HepG2 (cell line): ENCODE measurements around the gene GPR143. TPM values are rescaled to one million over a fixed set of nuclear protein-coding genes. Genes with fewer than 3 reads are reported as not detected.

ENCODE experiments used
- ATAC-seq: fragments of 200-7000 bp; cut with Tn5 transposase; 3 replicates; pipeline ENCODE4 v1.9.1; 2020; ENCODE audit warnings: mild to moderate bottlenecking, moderate library complexity
- BruUV-seq: library from RNA; stranded (reverse); fragments of 400-500 nt; replicated peaks from 2 replicates; lab custom pipeline; 2021; lab: Mats Ljungman, UMichigan
- CTCF ChIA-PET: fragments of 300-600 bp; formaldehyde crosslinking; extraction: SDS; loops from one replicate; lab custom pipeline; 2021; ENCODE audit warnings: low total read pairs, inconsistent platforms, low intra/inter-chr PET ratio; lab: Yijun Ruan, JAX
- POLR2A ChIA-PET: fragments of 350-600 bp; sonication (Branson Sonifier 250); formaldehyde crosslinking; loops from one replicate; lab custom pipeline; 2020; ENCODE audit warnings: antibody characterized with exemption, inconsistent platforms; lab: Yijun Ruan, JAX
- DNase-seq: peaks from one replicate; pipeline ENCODE4 v3.0.0-alpha.2; 2015; ENCODE audit warnings: low spot score
- FAIRE-seq: peaks from 3 replicates; lab custom pipeline; 2011; peaks lifted over from hg19 to GRCh38; lab: Jason Lieb, UNC
- H2AFZ ChIP-seq: one replicate; pipeline ENCODE4 v1.6.1; 2011; ENCODE audit warnings: low read length, inconsistent platforms
- H3K27ac ChIP-seq: fragments of 300-600 bp; 3 replicates; pipeline ENCODE4 v1.8.0; 2011; ENCODE audit warnings: mixed run types, mild to moderate bottlenecking, mixed read lengths, low read length, inconsistent platforms; ENCODE audit not compliant: insufficient read depth; ENCODE audit errors: extremely low read length
- H3K27me3 ChIP-seq, 2 experiments: fragments of 200-600 bp in 1 of 2; 2 replicates in 1 of 2; 3 replicates in 1 of 2; pipeline versions ENCODE4 v1.6.0 to v1.8.0; 2011; ENCODE audit warnings: low read length in 2 of 2, mild to moderate bottlenecking in 2 of 2, moderate library complexity in 2 of 2, inconsistent platforms in 1 of 2; ENCODE audit not compliant: insufficient read depth in 2 of 2, control insufficient read depth in 1 of 2
- H3K36me3 ChIP-seq, 2 experiments: fragments of 200-600 bp in 1 of 2; replicated peaks in 1 of 2; 2 replicates in 1 of 2; 3 replicates in 1 of 2; pipeline versions ENCODE4 v1.5.1 to v1.8.0; 2011; ENCODE audit warnings: low read length in 2 of 2, inconsistent platforms in 1 of 2; ENCODE audit not compliant: insufficient read depth in 2 of 2, control insufficient read depth in 1 of 2
- H3K4me1 ChIP-seq: 2 replicates; pipeline ENCODE4 v1.5.1; 2012; ENCODE audit warnings: low read length, inconsistent platforms; ENCODE audit not compliant: insufficient read depth
- H3K4me2 ChIP-seq: 2 replicates; pipeline ENCODE4 v1.6.0; 2011; ENCODE audit warnings: low read depth, low read length, inconsistent platforms
- H3K4me3 ChIP-seq, 3 experiments: fragments of 200-600 bp in 1 of 3; sonication (generic), shearing (Covaris generic) in 1 of 3; replicated peaks in 1 of 3; 2 replicates each; pipeline ENCODE4 v1.5.1; 2011 to 2016; ENCODE audit warnings: low read length in 3 of 3, inconsistent platforms in 2 of 3, low read depth in 2 of 3, mild to moderate bottlenecking in 2 of 3, control low read depth in 1 of 3, mixed read lengths in 1 of 3; ENCODE audit not compliant: insufficient read depth in 1 of 3
- H3K79me2 ChIP-seq: one replicate; pipeline ENCODE4 v1.6.1; 2011; ENCODE audit warnings: low read length, inconsistent platforms; ENCODE audit not compliant: insufficient read depth
- H3K9ac ChIP-seq: 2 replicates; pipeline ENCODE4 v1.6.0; 2011; ENCODE audit warnings: mild to moderate bottlenecking, low read depth, low read length, inconsistent platforms; ENCODE audit not compliant: insufficient read depth
- H3K9me3 ChIP-seq: 2 replicates; pipeline ENCODE4 v1.5.1; 2012; ENCODE audit warnings: mild to moderate bottlenecking, low read length
- H4K20me1 ChIP-seq: 2 replicates; pipeline ENCODE4 v1.6.0; 2011; ENCODE audit warnings: inconsistent platforms, mild to moderate bottlenecking, low read length, moderate library complexity; ENCODE audit not compliant: insufficient read depth
- AGO2 ChIP-seq: fragments of 200-400 bp; formaldehyde crosslinking; optimal IDR thresholded peaks from 2 replicates; pipeline ENCODE3; 2017; ENCODE audit warnings: mild to moderate bottlenecking, low read depth, low read length, moderate library complexity
- HOXA9 ChIP-seq: sonication (generic); formaldehyde crosslinking; IDR thresholded peaks from 2 replicates; pipeline ENCODE4 v1.8.1; 2022; ENCODE audit warnings: missing genetic modification reagents, mild to moderate bottlenecking, moderate library complexity, borderline replicate concordance
- PHF8 ChIP-seq: sonication (generic); formaldehyde crosslinking; IDR thresholded peaks from 2 replicates; pipeline ENCODE4 v1.5.0; 2020; ENCODE audit warnings: missing genetic modification reagents
- RFXAP ChIP-seq: sonication (generic); formaldehyde crosslinking; IDR thresholded peaks from 2 replicates; pipeline ENCODE4 v1.4.0; 2020; ENCODE audit warnings: missing genetic modification reagents, borderline replicate concordance
- TFAP4 ChIP-seq: sonication (generic); IDR thresholded peaks from 2 replicates; pipeline ENCODE4 v1.6.1; 2016; ENCODE audit warnings: low read depth, borderline replicate concordance
- ZFP36L2 ChIP-seq: sonication (generic); formaldehyde crosslinking; IDR thresholded peaks from 2 replicates; pipeline ENCODE4 v1.4.0; 2020; ENCODE audit warnings: missing genetic modification reagents
- ZNF142 ChIP-seq: sonication (generic); formaldehyde crosslinking; IDR thresholded peaks from 2 replicates; pipeline ENCODE4 v1.4.0; 2020; ENCODE audit warnings: missing genetic modification reagents
- ZNF468 ChIP-seq: sonication (generic); formaldehyde crosslinking; IDR thresholded peaks from 2 replicates; pipeline ENCODE4 v1.8.0; 2022; ENCODE audit warnings: mild to moderate bottlenecking, moderate library complexity, missing genetic modification reagents
- ZNF772 ChIP-seq: sonication (generic); formaldehyde crosslinking; IDR thresholded peaks from 2 replicates; pipeline ENCODE4 v1.5.0; 2020; ENCODE audit warnings: mild to moderate bottlenecking, missing genetic modification reagents
- ZNF878 ChIP-seq: sonication (generic); formaldehyde crosslinking; IDR thresholded peaks from 2 replicates; pipeline ENCODE4 v1.8.1; 2023; ENCODE audit warnings: mild to moderate bottlenecking, missing genetic modification reagents, moderate library complexity
- WGBS: methylation state at CpG from one replicate; pipeline ENCODE4 v1.1.6; 2017; ENCODE audit warnings: low lambda C conversion rate; 5-methylcytosine and 5-hydroxymethylcytosine counted together
- in situ Hi-C: cut with HindIII; loops from 2 replicates; pipeline ENCODE4 v1.10.0; 2017; ENCODE audit warnings: low pct_unique_long_range_greater_than_20kb; ENCODE audit not compliant: extremely low pct_ligation_motif_present
- intact Hi-C: fragments of 100-400 bp; cut with micrococcal nuclease; formaldehyde crosslinking; loops from one replicate; pipeline ENCODE4 v1.10.0; 2022; ENCODE audit not compliant: unreplicated experiment
- polyA plus RNA-seq, 8 experiments: library from polyadenylated mRNA; depleted of rRNA in 3 of 8; stranded (reverse) in 7 of 8; unstranded in 1 of 8; fragments of >200 nt; fragmentation: Illumina TruSeq in 4 of 8; extraction: Trizol in 4 of 8; gene quantifications; 2 replicates each; pipeline versions ENCODE4 v1.2.1 to v1.2.3, GENCODE V29; 2011 to 2016; ENCODE audit warnings: low read depth in 4 of 8, missing spikeins in 1 of 8, mixed read lengths in 1 of 8; ENCODE audit not compliant: insufficient read depth in 1 of 8
- total RNA-seq, 5 experiments: library from RNA; depleted of rRNA; stranded (reverse); fragments of >200 nt; fragmentation: Illumina TruSeq; extraction: Trizol; gene quantifications; 2 replicates each; pipeline ENCODE4 v1.2.3, GENCODE V29; 2016; ENCODE audit warnings: low read depth in 1 of 5

The GPR143 gene
- total and polyA plus RNA-seq, 2 of the 13 experiments (the other 11 are each of a cell fraction or from before 2014, with no cell fraction given): 0.30 to 0.89 TPM

- in situ Hi-C loops: no loop called here
- no peak for FAIRE-seq
Measured at GRCh38 chrX:9690046-9690445, 75.6 kb downstream of the GPR143 start.

GRCh38 chrX:9688833-9689232 lies 76.8 kb downstream of the GPR143 start:
- H3K79me2 ChIP-seq: no peaks in the 10 kb centered on the region
- WGBS: 95% methylated on average over 11 of the region's 24 CpGs
- peaks cover 6 to 33% of the 10 kb centered on the region in 2 experiments for H3K36me3 ChIP-seq
- BruUV-seq: no TSS peak
- intact Hi-C loops: no loop called here
- FAIRE-seq: no peak
- H2AFZ ChIP-seq: no peak overlapping the region
- TF ChIP-seq PHF8 (CRISPR knock-in tag) (no peak), AGO2 (peak; percentile 23), ZNF142 (CRISPR knock-in tag) (no peak), ZNF468 (no peak), ZFP36L2 (CRISPR knock-in tag) (no peak), RFXAP (CRISPR knock-in tag) (no peak)
- TF ChIP-seq, all 625 proteins: peak for 1
- Histone ChIP-seq H3K27ac (no peak overlapping the region), H3K4me1 (no peaks in the 10 kb centered on the region), H3K9ac (no peak overlapping the region), H3K9me3 (no peaks in the 10 kb centered on the region), H3K4me3 (no peak overlapping the region), H4K20me1 (no peaks in the 10 kb centered on the region), H3K27me3 (no peaks in the 10 kb centered on the region), H3K4me2 (no peak overlapping the region)
- in situ Hi-C loops: no loop called here
- POLR2A ChIA-PET: no interaction called here
- DNase-seq (no peak), ATAC-seq (no peak)
- CTCF ChIA-PET: no interaction called here

More at GRCh38 chrX:9690046-9690445, 75.6 kb downstream of the GPR143 start:
- no peaks in the 10 kb centered on the region for H3K4me1 ChIP-seq
- POLR2A ChIA-PET: no interaction called here
- no peaks in the 10 kb centered on the region for H3K79me2 ChIP-seq
- no peak overlapping the region for H3K27ac ChIP-seq
- no peaks in the 10 kb centered on the region for H4K20me1 ChIP-seq
- ATAC-seq (no peak), DNase-seq (no peak)
- H3K36me3 ChIP-seq: peaks cover 6 to 35% of the 10 kb centered on the region in 2 experiments
- no peak overlapping the region for H3K4me2 ChIP-seq
- no peaks in the 10 kb centered on the region for H3K27me3 ChIP-seq
- intact Hi-C loops: no loop called here
- H2AFZ ChIP-seq: no peak overlapping the region
- no peaks in the 10 kb centered on the region for H3K9me3 ChIP-seq
- CTCF ChIA-PET: no interaction called here
- 100% methylated on average over 4 of the region's 5 CpGs for WGBS
- no peak overlapping the region for H3K4me3 ChIP-seq
- H3K9ac ChIP-seq: no peak overlapping the region
- no TSS peak for BruUV-seq
- no peak for TF ChIP-seq HOXA9 (CRISPR knock-in tag)
- no peak for TF ChIP-seq ZNF772 (CRISPR knock-in tag)
- TF ChIP-seq TFAP4: no peak
- no peak for TF ChIP-seq ZNF878 (CRISPR knock-in tag)
